ENCODE measurements around the gene PIP5KL1. TPM values are rescaled to one million over a fixed set of nuclear protein-coding genes. Genes with fewer than 3 reads are reported as not detected.
"Not testable (repeated sequence)": the region's sequence is repeated elsewhere in the genome, so short reads cannot be mapped to it uniquely, and the experiment has no call there.

Gene PIP5KL1
- total RNA-seq, 1 donor: 2.6 TPM

- H3K4me3 ChIP-seq (ENCODE audit: low read depth, low read length): no peak overlapping the region
- no peak for TF ChIP-seq CTCF (IDR thresholded peaks at IDR 0.05; ENCODE audit: insufficient read depth, low read length)
- no peak for DNase-seq (ENCODE audit: low read depth)
Observed at GRCh38 chr9:127885508-127886281, 44.9 kb downstream of the PIP5KL1 start.

- no peak for DNase-seq (ENCODE audit: low read depth)
- no peak overlapping the region for H3K4me3 ChIP-seq (ENCODE audit: low read depth, low read length)
- TF ChIP-seq CTCF (IDR thresholded peaks at IDR 0.05; ENCODE audit: insufficient read depth, low read length): no peak
Observed at GRCh38 chr9:127884976-127885490, 45.5 kb downstream of the PIP5KL1 start.

- no peak for TF ChIP-seq CTCF (IDR thresholded peaks at IDR 0.05; ENCODE audit: insufficient read depth, low read length)
- DNase-seq (ENCODE audit: low read depth): no peak
- no peak overlapping the region for H3K4me3 ChIP-seq (ENCODE audit: low read depth, low read length)
Observed at GRCh38 chr9:127884427-127884911, 46.1 kb downstream of the PIP5KL1 start.

GRCh38 chr9:127883959-127884358 lies 46.6 kb downstream of the PIP5KL1 start:
- TF ChIP-seq CTCF (IDR thresholded peaks at IDR 0.05; ENCODE audit: insufficient read depth, low read length): no peak
- DNase-seq (ENCODE audit: low read depth): no peak

GRCh38 chr9:127881715-127882114 lies 48.9 kb downstream of the PIP5KL1 start:
- H3K4me3 ChIP-seq (ENCODE audit: low read depth, low read length); DNase-seq (ENCODE audit: low read depth): not testable (repeated sequence)

More at GRCh38 chr9:127883959-127884358, 46.6 kb downstream of the PIP5KL1 start:
- H3K4me3 ChIP-seq (ENCODE audit: low read depth, low read length): no peak overlapping the region

GRCh38 chr9:127880143-127880542 lies 50.4 kb downstream of the PIP5KL1 start:
- no peak for DNase-seq (ENCODE audit: low read depth)
- TF ChIP-seq CTCF (IDR thresholded peaks at IDR 0.05; ENCODE audit: insufficient read depth, low read length): no peak
- no peak overlapping the region for H3K4me3 ChIP-seq (ENCODE audit: low read depth, low read length)

- H3K4me3 ChIP-seq (ENCODE audit: low read depth, low read length): no peak overlapping the region
- no peak for TF ChIP-seq CTCF (IDR thresholded peaks at IDR 0.05; ENCODE audit: insufficient read depth, low read length)
- no peak for DNase-seq (ENCODE audit: low read depth)
Observed at GRCh38 chr9:127878652-127879390, 51.8 kb downstream of the PIP5KL1 start.

Measured in fibroblast of the aortic adventitia (primary cell).